ENCODE results near the gene ANAPC10.
"Not testable (repeated sequence)": the region's sequence is repeated elsewhere in the genome, so short reads cannot be mapped to it uniquely, and the experiment has no call there.

The ANAPC10 gene

DNA sequence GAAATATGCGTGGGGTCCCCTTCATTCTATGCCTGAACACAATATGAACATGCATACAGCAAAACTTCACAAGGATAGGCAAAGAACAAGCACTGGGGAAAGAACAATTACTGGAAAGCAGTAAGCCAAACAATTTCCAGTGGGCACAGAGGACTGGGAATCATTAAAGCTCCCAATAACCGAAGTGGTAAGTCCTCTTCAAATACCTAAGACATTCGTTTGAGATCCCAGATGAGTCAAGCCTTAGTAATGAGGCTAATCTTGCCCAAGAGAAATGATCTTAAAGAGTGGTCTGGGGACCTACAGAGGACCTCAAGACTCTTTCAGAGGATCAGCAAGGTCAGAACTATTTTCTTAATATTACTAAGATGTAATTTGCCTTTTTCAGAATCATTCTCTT is 28.6 kb downstream of the ANAPC10 start:
- no peak for DNase-seq

DNA sequence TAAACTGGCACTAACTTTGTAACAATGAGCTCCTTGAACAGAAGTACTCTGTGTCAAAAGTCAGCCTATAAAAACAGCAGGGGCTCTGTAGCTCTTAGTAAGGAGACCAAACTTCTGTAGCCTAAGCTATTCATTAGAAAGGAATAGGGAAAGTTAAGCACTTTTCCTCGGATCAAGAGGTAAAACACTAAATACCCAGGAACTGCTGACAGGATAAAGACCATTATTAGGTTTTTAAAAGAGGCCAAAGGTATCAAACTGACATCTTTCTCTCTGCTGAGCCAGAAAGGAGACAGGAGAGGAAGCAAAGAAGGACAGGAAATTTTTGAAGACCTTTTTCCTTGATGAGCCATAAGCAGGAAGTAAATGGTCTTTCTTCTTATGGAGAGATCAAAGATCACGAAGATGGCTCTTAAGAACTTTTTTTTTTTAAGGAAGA is 31.9 kb downstream of the ANAPC10 start:
- DNase-seq, result no peak

DNA sequence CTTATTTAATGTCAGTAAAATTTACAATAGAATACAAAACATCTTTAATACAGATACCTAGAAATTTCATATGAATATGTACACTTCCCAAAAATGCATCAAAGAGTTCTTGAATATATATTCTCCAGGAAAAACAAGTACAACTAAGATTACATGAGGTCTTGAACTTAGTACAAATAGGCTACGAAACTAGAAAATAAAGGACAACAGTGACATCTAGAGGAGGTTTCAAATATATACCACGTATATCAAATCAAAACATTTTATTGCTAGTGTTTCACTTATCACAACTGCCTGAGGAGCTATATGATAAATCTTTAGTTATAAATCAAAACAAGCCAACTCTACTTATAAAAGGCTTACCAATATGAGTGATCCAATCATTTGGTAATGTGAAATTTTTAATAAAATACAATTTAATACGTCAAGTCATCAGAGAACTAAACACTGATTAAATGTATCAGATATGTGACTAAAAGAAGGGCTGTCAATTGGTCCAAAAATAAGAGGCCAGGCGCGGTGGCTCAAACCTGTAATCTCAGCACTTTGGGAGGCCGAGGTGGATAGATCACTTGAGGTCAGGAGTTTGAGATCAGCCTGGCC is 36.6 kb downstream of the ANAPC10 start:
- DNase-seq, result no peak

DNA sequence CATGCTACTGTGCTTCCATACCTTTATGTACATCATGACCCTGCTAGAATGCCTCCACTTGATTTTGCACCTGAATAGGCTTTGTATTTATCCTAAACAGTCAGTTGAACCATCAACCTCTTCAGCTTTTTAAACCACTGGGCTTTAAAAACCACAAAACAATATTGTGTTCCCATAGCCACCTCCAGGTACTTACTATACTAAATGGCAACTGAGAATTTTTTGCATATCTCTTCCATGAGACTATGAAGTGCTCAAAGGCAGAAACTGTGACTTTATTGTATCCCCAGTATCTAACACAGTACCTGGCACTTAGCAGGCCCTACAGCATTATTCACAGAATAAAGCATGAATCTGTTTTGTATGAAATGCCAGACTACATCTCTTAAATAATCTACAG is 39.7 kb downstream of the ANAPC10 start:
- no peak for DNase-seq

DNA sequence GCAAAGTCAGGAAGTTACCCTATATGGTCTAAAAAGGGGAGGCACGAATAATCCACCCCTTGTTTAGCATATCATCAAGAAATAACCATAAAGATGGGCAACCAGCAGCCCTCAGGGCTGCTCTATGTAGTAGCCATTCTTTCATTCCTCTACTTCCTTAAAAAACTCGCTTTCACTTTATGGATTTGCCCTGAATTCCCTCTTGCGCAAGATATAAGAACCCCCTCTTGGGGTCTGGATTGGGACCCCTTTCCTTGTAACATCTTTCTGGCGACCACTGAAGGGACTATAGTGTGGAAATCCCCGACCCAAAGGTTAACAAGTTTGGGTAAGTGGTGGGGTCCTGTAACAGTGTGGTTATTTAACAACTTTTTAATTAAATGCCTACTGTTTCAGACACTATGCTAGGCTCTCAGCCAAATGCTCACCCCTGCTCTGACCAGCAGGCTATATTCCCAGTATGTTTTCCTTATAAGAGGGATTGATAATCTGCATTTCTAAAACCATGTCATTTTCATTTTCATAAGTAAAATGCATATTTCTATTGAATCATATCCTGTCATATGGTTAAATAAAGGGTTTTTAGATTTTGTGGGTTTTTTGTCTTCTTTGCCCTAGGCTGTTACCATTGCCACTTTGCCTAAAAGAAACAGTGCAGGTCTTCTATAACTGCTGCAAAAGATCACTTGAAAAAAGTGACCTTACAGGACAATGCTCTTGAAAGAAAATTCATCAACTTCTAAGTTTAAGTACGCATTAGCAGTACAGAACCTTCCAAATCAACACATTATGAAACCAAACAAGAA is 41.5 kb downstream of the ANAPC10 start:
- no peak for DNase-seq

DNA sequence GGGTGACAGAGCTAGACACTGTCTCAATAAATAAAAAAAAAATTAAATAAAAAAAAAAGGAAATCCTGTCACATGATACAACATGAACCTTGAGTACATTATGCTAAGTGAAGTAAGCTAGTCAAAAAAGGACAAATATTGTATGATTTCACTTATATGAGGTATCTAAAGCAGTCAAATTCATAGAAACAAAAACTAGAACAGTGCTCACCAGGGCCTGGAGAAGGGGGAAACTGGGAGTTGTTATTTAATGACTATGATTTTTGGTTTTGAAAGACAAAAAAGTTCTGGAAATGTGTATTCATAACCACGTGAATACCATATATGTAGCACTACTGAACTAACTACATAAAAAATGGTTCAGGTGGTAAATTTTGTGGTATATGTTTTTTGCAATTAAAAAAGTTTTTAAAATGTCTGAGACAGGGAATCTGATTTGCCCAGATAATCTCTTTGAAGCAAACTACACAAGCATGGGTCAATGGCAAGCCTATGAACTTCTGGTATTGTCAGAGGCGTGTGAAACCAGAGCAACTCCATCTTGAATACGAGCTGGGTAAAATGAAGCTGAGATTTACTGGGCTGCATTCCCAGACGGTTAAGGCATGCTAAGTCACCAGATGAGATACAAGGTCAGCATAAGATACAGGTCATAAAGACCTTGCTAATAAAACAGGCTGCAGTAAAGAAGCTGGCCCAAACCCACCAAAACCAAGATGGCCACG is 42.3 kb downstream of the ANAPC10 start:
- DNase-seq, result no peak

DNA sequence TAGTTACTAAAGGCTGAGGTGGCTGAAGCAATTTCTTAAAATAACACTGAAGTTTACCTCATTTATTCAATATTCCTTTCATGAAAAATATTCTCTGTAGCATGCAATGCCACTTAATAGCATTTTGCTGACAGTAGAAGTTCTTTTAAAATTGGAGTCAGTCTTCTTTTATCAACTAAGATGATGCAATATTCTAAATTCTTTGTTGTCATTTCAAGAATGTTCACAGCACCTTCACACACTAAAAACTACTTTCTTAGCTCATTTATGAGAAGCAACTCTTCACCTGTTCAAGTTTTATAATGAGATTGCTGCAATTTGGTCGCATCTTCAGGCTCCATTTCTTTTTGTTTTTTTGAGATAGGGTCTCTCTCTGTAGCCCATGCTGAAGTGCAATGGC is 48.8 kb downstream of the ANAPC10 start:
- no peak for DNase-seq

DNA sequence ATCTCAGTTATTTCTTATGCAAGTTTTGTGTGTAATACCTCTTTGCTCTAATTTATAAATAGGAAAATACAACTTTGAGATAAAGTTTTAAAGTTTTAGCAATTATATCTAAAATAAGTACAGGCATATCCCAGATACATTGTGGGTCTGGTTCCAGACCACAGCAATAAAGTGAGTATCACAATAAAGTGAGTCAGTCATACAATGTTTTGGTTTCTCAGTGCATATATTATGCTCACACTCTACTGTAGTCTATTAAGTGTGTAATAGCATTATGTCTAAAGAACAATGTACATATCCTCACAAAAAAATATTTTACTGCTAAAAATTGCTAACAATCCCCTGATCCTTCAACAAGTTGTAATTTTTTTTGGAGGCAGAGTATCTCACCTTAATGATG is 49.2 kb downstream of the ANAPC10 start:
- no peak for DNase-seq

DNA sequence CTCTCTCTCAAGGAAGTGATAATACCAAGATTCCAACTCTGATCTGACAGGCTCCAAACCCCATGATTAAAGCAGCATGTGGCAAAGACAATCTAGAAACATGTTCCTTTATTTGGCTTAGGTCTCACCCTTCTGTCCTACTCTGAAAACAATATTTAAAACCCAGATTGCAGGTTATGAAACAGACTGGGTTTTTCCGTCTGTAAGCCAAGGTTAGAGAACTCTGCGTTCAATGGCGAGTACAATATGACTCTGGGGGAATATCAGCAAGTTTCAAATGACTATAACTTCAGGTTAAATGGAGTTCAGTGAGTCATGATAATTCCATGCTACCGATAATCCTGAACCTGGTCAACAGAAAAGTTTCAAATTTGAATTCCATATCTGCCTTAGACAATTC is 50.8 kb downstream of the ANAPC10 start:
- no peak for DNase-seq

DNA sequence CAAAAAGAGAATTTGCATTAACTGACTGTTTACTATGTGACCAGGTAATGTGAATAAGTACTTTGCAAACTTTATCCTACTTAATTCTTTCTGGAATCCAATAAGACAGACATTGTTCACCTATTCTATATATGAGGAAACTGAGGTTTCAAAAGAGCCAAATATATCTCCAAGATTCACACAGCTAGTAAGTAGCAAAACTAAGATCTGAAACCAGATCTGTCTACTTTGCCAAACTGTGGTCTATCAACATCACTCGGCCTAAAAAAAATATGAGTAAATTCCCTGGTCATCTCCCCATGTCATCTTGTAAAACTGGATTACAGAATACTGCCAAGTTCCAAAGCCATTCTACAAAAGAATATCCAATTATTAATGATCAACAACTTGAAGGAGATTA is 52.8 kb downstream of the ANAPC10 start:
- DNase-seq, result no peak

DNA sequence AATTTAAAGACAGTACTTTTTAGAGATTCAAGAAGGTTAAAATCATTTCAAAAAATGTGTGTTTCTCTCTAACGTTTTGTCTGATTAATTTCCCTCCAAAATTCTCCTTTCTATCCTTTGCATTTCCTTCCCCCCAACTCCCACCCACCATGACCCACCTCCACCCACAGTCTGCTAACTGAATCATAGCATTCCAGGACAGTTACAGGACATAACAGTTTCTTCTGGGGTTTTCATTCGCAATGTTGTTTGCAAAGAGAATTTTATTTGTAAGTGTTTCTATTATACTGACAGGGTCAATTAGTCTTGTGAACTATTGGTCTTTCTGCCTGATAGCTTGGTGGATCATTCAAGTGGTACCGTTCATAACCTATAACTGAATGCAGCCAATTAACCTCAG is 53.7 kb downstream of the ANAPC10 start:
- no peak for DNase-seq

DNA sequence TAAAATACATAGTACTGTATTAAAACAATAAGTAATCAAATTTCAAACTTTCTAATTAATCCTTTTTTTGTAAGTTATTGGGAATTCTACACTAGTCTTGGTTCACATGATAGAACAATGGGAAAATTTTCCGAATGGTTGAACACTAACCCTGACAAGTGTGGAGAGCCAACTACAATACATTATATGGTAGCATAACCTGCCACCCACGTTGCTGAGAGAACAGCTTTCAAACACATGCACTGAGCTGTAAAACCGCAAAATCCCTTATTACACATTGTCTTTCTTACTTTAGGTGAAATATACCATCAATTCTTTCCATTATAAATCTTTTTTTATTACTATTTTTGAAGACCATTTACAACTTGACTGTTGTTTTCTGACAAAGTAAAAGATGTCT is 54.7 kb downstream of the ANAPC10 start:
- DNase-seq, result no peak

DNA sequence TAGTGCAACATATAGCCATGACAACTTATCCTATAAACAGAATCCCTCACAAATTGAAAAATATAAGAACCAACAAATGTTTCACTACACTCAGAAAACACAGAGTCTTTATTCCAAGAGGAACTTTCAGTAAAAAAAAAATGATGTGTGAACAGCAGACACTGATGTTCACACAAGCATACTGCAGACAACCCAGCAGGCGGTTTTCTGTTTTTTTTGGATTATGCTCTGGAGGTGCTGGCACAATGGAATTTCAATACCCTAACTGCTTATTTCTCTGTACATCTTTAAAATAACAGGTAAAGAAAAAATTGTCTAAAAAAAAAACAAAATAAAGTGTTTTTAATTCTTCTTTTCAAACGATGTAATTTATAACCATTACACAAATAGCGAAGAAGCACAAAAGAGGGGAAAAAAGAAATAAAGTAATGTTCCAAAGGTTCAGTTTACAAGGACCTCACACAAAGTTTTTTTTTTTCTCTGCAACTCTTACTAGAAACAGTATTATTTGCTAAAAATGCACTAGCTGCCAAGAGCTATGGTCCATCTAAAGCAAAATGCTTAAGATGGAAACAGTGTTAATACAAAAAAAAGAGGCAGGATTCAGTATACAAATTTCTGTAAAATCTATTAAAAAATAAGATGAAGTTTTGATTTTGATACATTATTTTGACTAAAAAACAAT is 55.3 kb downstream of the ANAPC10 start:
- no peak for DNase-seq

DNA sequence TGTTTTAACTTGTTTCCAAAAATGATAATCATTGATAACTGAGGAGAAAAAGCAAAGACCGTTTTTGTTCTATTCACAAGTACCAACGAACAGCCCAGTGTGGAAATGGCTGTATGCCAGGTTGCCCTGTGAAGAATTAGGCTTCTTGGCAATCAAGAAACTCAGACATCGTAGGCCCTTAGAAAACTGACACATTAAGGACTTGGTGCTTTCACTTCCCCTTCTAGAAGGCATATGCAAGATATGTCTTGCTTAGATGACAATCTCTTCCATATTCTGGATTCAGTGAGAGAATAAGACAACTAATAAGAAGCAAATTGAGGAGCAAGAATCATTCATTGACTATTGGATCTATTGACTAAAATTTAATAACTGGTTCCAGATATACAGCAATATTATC is 56.6 kb downstream of the ANAPC10 start:
- no peak for DNase-seq

DNA sequence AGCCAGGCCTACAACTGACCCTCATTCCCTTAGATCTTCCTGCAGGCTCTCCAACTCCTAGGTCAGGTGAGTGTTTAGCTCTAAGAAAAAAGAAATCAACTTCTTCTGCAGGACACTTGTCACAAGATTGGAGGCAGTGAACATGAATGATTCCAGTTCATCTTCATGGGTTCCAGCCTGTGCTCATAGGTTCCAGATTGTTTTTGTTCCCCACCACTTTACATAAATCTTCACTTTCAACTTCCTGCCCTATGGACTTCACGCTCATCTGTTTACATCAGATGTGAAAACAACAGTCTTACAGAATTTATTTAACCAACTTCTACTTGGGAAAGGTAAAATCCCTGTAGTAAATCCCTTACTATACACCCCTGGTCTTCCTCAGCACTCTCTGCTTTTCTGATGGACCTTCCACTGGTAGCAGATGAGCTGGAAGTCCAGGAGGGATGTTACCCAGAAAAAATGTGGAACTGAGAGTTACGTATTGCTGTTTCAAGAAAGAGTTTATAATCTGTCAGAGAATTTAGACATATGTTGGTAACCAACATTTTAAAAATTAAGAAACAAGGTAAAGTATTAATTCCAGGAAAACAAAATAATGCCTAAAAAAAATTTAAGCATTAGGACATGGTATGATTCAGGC is 62.4 kb downstream of the ANAPC10 start:
- no peak for DNase-seq

DNA sequence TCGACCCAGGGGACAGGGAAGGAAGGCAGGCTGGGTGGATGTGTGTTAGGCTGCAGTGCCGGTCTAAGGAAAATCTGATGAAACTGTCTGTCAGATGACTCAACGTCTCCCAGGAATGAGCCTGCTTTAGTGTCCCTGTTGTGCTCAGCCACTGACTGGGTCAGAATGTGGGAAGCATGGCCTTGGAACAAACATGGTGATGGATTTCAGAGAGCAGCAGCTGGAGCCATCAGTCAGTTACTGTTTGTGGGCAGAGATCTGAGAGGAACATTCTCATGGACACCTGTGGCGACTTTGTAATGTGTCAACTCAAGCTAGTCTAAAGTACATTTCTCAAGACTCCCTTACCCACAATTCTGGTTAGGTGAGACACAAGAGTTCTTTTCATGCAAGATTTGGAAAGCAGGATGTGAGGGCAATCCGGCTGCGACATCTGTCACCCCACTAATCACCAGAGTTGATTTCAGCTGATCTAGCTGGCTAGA is 63.2 kb downstream of the ANAPC10 start:
- DNase-seq, result no peak

DNA sequence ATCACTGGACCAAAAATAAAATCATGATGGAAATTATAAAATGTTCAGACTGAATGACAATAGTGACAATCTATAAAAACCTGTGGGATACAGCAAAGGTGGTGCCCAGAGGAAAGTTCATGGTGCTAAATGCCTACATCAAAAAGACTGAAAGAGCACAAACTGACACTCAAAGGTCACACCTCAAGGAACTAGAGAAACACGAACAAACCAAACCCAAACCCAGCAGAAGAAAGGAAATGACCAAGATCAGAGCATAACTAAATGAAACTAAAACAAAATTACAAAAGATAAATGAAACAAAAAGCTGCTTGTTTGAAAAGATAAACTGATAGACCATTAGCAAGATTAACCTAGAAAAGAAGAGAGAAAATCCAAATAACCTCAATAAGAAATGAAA is 78.7 kb downstream of the ANAPC10 start:
- no peak for DNase-seq

DNA sequence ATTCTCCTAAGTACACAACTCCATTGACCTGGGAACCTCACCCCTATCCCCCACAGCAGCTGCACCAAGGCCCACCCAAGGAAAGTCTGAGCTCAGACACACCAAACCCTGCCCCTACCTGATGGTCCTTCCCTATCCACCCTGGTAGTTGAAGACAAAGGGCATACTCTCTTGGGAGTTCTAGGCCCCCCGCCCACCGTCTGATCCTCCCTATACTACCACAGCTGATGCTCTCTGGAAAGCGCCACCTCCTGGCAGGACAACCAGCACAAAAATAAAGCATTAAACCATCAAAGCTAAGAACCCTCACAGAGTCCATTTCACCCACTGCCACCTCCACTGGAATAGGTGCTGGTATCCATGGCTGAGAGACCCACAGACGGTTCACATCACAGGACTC is 83.6 kb downstream of the ANAPC10 start:
- DNase-seq, result no peak

DNA sequence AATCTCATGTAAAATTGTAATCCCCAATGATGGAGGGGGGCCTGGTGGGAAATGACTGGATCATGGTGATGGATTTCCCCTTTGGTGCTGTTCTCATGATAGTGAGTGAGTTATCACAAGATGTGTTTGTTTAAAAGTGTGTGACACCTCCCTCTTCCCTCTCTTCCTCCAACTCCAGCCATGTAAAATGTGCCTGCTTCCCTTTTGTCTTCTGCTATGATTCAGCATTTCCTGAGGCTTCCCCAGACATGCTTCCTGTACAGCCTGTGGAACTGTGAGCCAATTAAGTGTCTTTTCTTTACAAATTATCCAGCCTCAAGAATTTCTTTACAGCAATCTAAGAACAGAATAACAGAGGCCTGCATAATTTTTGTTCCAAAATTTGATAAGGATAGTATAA is 85.2 kb downstream of the ANAPC10 start:
- no peak for DNase-seq

DNA sequence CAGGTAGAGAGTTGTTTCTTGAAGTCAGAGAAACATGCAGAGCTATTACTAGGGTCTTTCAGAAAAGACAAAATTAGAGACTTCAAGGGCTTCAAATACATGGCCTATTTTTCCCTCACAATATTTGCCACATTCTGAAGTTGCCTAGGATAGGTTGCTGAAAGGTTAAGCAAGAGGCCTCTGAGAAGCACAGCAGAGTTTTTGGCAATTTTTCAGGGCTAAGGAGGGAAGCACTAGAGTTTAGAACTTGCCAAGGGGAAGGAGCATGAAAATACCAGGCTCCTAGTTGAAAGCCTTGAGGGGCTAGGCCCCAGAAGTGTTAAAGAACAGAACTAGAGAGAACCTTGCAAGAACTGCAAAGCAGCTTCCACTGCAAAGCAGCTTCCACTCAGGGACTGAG is 86.4 kb downstream of the ANAPC10 start:
- DNase-seq, result no peak

DNA sequence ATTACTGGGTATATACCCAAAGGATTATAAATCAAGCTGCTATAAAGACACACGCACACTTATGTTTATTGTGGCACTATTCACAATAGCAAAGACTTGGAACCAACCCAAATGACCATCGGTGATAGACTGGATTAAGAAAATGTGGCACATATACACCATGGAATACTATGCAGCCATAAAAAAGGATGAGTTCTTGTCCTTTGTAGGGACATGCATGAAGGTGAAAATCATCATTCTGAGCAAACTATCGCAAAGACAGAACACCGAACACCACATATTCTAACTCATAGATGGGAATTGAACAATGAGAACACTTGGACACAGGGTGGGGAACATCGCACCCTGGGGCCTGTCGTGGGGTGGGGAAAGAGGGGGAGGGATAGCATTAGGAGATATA is 87.7 kb downstream of the ANAPC10 start:
- not testable (repeated sequence) for DNase-seq

DNA sequence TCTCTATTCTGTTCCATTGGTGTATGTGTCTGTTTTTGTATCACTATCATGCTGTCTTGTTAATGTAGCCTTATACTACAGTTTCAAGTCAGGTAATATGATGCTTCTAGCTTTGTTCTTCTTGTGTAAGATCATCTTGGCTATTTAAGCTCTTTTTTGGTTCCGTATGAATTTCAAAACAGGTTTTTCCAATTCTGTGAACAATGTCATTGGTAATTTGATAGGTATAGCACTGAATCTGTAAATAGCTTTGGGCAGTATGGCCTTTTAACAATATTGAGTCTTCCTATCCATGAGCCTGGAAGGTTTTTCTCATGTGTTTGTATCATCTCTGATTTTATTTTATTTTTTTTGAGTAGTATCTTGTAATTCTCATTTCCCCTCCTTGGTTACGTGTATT is 94.3 kb downstream of the ANAPC10 start:
- DNase-seq, result no peak

DNA sequence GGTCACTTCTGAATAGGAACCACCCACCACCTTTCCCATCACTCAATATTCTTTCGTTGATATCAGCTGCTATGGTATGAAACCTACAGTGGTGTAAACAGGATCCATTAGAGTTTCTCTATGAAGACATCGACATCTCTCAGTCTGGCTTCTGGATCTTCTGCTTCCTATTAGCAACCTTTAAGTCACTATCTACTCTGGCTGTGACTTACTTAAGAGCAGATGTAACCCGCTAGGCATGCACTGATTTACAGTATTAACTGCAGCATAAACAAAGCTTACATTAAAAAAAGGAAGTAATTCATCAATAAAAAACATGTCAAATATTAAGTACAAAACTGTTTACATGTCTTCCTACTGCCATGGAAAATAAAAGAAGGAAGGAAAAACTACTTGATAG is 96.4 kb downstream of the ANAPC10 start:
- DNase-seq, result no peak
